Activated CD8-positive, alpha-beta T cell treated with anti-CD3 and anti-CD28 coated beads for 36 hours (primary cell): Measurements from ENCODE around the gene HIPK3. TPM values are rescaled to one million over a fixed set of nuclear protein-coding genes. Genes with fewer than 3 reads are reported as not detected.
A peak's percentile ranks its signal among the peaks of the same experiment; 100 is the strongest.

Experiments used
- ATAC-seq: fragments of 200-7000 bp; cut with Tn5 transposase; one replicate; pipeline ENCODE4 v1.10.0; 2021; ENCODE audit warnings: mild to moderate bottlenecking, moderate library complexity
- CTCF ChIA-PET: fragments of 350-600 bp; sonication (Branson Sonifier 250); formaldehyde crosslinking; loops from one replicate; lab custom pipeline; 2021; ENCODE audit warnings: antibody characterized with exemption; lab: Charles Lee
- POLR2A ChIA-PET: fragments of 350-600 bp; sonication (Branson Sonifier 250); formaldehyde crosslinking; loops from one replicate; lab custom pipeline; 2021; ENCODE audit warnings: antibody characterized with exemption; lab: Charles Lee
- DNase-seq: peaks from one replicate; pipeline ENCODE4 v3.0.0-alpha.2; 2020
- H3K27ac Mint-ChIP-seq: one replicate; pipeline ENCODE4 v1.8.0; 2021; ENCODE audit warnings: mild to moderate bottlenecking, mixed read lengths
- H3K27me3 Mint-ChIP-seq: one replicate; pipeline ENCODE4 v1.8.0; 2021; ENCODE audit warnings: mixed read lengths
- H3K36me3 Mint-ChIP-seq: one replicate; pipeline ENCODE4 v1.8.0; 2021; ENCODE audit warnings: low read depth, mixed read lengths
- H3K4me1 Mint-ChIP-seq: one replicate; pipeline ENCODE4 v1.8.0; 2021; ENCODE audit warnings: low read depth, mixed read lengths
- H3K4me3 Mint-ChIP-seq: one replicate; pipeline ENCODE4 v1.8.0; 2021; ENCODE audit warnings: mild to moderate bottlenecking, moderate library complexity, mixed read lengths
- H3K9me3 Mint-ChIP-seq: one replicate; pipeline ENCODE4 v1.8.0; 2021; ENCODE audit warnings: mixed read lengths
- intact Hi-C: fragments of 100-400 bp; cut with micrococcal nuclease; formaldehyde crosslinking; loops from one replicate; pipeline ENCODE4 v1.10.0; 2022
- total RNA-seq, 2 experiments: library from RNA; stranded (reverse); gene quantifications; one replicate each; pipeline ENCODE4 v1.2.3, GENCODE V29; 2021
- TF ChIP-seq, protein P1 (sequence below): fragments of 200-600 bp; IDR thresholded peaks from one replicate; pipeline ENCODE4 v1.8.0; 2022; ENCODE audit warnings: antibody characterized with exemption, mild to moderate bottlenecking

The HIPK3 gene
- total RNA-seq, 2 experiments from 2014 or later, result 27.3 to 28.2 TPM

DNA sequence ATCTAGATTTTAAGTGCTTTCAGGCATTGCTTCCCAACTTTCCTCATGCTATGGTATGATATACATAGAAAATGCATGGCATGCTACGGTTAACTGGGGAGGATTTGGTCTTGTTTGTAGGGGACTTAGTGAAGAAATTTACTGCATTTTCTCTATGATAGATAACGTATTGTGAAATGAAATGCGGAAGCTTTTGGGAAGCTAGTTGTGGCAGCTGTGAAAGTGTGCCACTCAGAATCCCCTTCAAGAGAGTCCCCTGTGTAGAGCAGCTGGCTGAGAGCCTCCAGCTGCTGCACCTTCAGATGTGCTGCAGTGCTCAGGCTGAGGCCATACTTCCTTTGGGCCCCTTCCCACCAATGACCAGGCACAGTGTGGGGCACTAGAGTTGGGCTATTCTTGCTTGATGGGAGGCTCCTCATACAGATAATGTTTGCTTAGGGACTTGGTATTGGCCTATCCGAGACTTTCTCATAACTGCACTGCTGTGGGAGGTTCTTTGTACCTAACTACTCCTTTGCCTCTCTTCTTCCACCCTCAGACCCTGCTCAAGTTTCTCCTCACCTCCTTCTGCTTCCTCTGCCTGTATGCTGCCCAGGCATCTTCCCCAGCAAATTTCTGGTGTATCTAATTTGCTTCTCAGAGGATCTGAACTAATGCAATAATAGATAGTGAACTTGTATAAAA lies 67.3 kb downstream of the HIPK3 start:
- Mint-ChIP-seq H3K9me3 (no peaks in the 10 kb centered on the region), H3K4me3 (no peak overlapping the region), H3K27ac (no peak overlapping the region), H3K36me3 (no peaks in the 10 kb centered on the region), H3K27me3 (no peaks in the 10 kb centered on the region), H3K4me1 (peaks cover 26% of the 10 kb centered on the region)
- intact Hi-C loops, result no loop called here
- ATAC-seq (no peak), DNase-seq (no peak)
- CTCF ChIA-PET, result no interaction called here
- TF ChIP-seq, protein P1, sequence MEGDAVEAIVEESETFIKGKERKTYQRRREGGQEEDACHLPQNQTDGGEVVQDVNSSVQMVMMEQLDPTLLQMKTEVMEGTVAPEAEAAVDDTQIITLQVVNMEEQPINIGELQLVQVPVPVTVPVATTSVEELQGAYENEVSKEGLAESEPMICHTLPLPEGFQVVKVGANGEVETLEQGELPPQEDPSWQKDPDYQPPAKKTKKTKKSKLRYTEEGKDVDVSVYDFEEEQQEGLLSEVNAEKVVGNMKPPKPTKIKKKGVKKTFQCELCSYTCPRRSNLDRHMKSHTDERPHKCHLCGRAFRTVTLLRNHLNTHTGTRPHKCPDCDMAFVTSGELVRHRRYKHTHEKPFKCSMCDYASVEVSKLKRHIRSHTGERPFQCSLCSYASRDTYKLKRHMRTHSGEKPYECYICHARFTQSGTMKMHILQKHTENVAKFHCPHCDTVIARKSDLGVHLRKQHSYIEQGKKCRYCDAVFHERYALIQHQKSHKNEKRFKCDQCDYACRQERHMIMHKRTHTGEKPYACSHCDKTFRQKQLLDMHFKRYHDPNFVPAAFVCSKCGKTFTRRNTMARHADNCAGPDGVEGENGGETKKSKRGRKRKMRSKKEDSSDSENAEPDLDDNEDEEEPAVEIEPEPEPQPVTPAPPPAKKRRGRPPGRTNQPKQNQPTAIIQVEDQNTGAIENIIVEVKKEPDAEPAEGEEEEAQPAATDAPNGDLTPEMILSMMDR, result no peak
- POLR2A ChIA-PET, result no interaction called here

GRCh38 chr11:33325451-33325850 lies 68.3 kb downstream of the HIPK3 start:
- ChIA-PET CTCF (interaction anchor here (1.3 kb wide), 1 partner anchor 9 kb away, joined by 5 read pairs; no protein-coding TSS in a partner anchor), POLR2A (no interaction called here)
- TF ChIP-seq, protein P1, result no peak
- peaks cover 4% of the 10 kb centered on the region for H3K36me3 Mint-ChIP-seq
- intact Hi-C loops, result no loop called here
- no peak for ATAC-seq
- no peaks in the 10 kb centered on the region for H3K9me3 Mint-ChIP-seq
- H3K27ac Mint-ChIP-seq, result no peak overlapping the region
- no peaks in the 10 kb centered on the region for H3K27me3 Mint-ChIP-seq
- peaks cover 29% of the 10 kb centered on the region for H3K4me1 Mint-ChIP-seq
- no peak for DNase-seq
- H3K4me3 Mint-ChIP-seq, result no peak overlapping the region

GRCh38 chr11:33329705-33330329 lies 72.6 kb downstream of the HIPK3 start:
- intact Hi-C loops, result loop anchor here (2.0 kb wide), 1 partner anchor 167 kb away; no protein-coding TSS in a partner anchor
- TF ChIP-seq, protein P1, result peak; percentile 75
- Mint-ChIP-seq H3K4me1 (peaks cover 14% of the 10 kb centered on the region), H3K9me3 (no peaks in the 10 kb centered on the region), H3K4me3 (no peak overlapping the region), H3K36me3 (peaks cover 4% of the 10 kb centered on the region), H3K27ac (no peak overlapping the region), H3K27me3 (no peaks in the 10 kb centered on the region)
- CTCF ChIA-PET, result interaction anchor here (0.6 to 4.2 kb wide), 10 partner anchors 9 to 520 kb away, joined by 3 to 45 read pairs (median 4); no protein-coding TSS in a partner anchor
- POLR2A ChIA-PET, result no interaction called here
- DNase-seq (peak; percentile 61), ATAC-seq (peak; percentile 58)

DNA sequence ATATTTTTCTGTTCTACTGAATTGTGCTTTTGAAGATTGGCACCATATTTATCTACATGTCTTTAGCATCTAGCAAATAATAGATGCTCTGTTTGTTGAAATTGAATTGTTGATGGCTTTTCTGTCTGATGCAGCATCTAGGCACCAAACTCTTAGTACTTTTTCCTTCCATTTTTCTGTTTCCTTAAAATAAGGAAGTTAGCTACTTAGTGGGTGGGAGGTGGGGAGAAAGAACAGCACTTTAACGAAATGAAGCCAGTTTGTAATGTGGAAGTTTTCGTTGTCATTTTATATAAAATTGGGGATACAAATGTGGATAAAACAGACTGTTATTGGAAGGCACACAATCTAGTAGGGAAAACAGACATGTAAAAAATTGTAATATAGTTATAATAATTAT lies 76.6 kb downstream of the HIPK3 start:
- POLR2A ChIA-PET, result no interaction called here
- CTCF ChIA-PET, result interaction anchor here (0.7 to 2.2 kb wide), 2 partner anchors 155 to 168 kb away, joined by 4 to 6 read pairs; no protein-coding TSS in a partner anchor
- DNase-seq (no peak), ATAC-seq (no peak)
- no peak overlapping the region for H3K27ac Mint-ChIP-seq
- H3K9me3 Mint-ChIP-seq, result no peaks in the 10 kb centered on the region
- H3K4me3 Mint-ChIP-seq, result no peak overlapping the region
- peaks cover 4% of the 10 kb centered on the region for H3K36me3 Mint-ChIP-seq
- no peaks in the 10 kb centered on the region for H3K27me3 Mint-ChIP-seq
- peaks cover 3% of the 10 kb centered on the region for H3K4me1 Mint-ChIP-seq
- TF ChIP-seq, protein P1, result no peak
- intact Hi-C loops, result no loop called here

GRCh38 chr11:33334627-33335026 lies 77.4 kb downstream of the HIPK3 start:
- H3K27me3 Mint-ChIP-seq, result no peaks in the 10 kb centered on the region
- ATAC-seq (no peak), DNase-seq (no peak)
- intact Hi-C loops, result no loop called here
- no peak overlapping the region for H3K4me3 Mint-ChIP-seq
- ChIA-PET POLR2A (no interaction called here), CTCF (interaction anchor here (1.4 to 2.2 kb wide), 2 partner anchors 9 to 169 kb away, joined by 5 to 6 read pairs; no protein-coding TSS in a partner anchor)
- peaks cover 1% of the 10 kb centered on the region for H3K4me1 Mint-ChIP-seq
- TF ChIP-seq, protein P1, result no peak
- H3K9me3 Mint-ChIP-seq, result no peaks in the 10 kb centered on the region
- H3K27ac Mint-ChIP-seq, result no peak overlapping the region
- H3K36me3 Mint-ChIP-seq, result peaks cover 6% of the 10 kb centered on the region
